Measurements from ENCODE around the gene PACRG.
A peak's percentile ranks its signal among the peaks of the same experiment; 100 is the strongest.

DNA sequence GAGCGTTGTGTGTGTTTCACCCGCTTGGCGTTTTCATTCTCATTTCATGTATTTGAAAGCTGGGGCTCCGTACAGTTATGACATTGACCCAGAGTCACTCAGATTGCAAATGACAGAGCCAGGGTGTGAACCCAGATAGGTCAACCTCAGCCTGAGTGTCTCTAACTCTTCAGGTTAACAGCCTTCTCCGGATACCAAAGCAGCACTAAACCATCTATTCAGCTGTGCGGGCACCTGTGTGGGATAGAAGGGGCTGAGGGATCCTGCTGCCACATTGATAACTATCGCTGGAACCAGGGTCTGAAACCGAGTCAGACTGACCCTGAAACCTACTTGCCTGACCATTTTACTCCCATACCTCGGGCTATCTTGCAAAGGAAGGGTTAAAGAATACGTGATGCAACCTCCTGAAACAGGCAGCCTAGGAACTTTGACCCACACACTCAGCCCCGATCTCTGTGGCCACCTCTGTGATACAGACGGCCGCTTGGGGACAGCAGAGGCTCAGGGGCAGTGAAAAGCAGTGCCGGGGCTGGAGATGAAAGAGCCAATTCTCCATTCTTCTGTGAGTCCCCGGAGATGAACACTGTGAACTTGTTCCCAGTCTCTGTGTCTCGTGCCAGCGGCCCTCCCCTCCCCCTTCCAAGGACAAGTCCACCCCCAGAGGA is 453.2 kb downstream of the PACRG start:
- peak; percentile 27 to 83 for TF ChIP-seq EP300 (IDR thresholded peaks at IDR 0.05)
- TF ChIP-seq, protein P1, sequence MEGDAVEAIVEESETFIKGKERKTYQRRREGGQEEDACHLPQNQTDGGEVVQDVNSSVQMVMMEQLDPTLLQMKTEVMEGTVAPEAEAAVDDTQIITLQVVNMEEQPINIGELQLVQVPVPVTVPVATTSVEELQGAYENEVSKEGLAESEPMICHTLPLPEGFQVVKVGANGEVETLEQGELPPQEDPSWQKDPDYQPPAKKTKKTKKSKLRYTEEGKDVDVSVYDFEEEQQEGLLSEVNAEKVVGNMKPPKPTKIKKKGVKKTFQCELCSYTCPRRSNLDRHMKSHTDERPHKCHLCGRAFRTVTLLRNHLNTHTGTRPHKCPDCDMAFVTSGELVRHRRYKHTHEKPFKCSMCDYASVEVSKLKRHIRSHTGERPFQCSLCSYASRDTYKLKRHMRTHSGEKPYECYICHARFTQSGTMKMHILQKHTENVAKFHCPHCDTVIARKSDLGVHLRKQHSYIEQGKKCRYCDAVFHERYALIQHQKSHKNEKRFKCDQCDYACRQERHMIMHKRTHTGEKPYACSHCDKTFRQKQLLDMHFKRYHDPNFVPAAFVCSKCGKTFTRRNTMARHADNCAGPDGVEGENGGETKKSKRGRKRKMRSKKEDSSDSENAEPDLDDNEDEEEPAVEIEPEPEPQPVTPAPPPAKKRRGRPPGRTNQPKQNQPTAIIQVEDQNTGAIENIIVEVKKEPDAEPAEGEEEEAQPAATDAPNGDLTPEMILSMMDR (IDR thresholded peaks at IDR 0.05), result peak; percentile 61 to 89 (median 86)
- TF ChIP-seq POLR2A (IDR thresholded peaks at IDR 0.05), result peak in 1 of 2 donors; percentile 13
